Panc1 (cell line): Measurements from ENCODE around the gene GBP6. TPM values are rescaled to one million over a fixed set of nuclear protein-coding genes. Genes with fewer than 3 reads are reported as not detected.

ENCODE experiments used
- ATAC-seq: fragments of 200-7000 bp; cut with Tn5 transposase; 2 replicates; pipeline ENCODE4 v1.9.1; 2020; ENCODE audit warnings: mild to moderate bottlenecking, moderate library complexity
- BruUV-seq: library from RNA; stranded (reverse); fragments of 400-500 nt; replicated peaks from 2 replicates; lab custom pipeline; 2021; lab: Mats Ljungman, UMichigan
- CTCF ChIA-PET: fragments of 300-600 bp; sonication (Branson Sonifier 250); formaldehyde crosslinking; loops from one replicate; lab custom pipeline; 2022; ENCODE audit warnings: antibody characterized with exemption; lab: Charles Lee
- POLR2A ChIA-PET: fragments of 300-600 bp; sonication (Branson Sonifier 250); formaldehyde crosslinking; loops from one replicate; lab custom pipeline; 2022; ENCODE audit warnings: antibody characterized with exemption; lab: Charles Lee
- DNase-seq: peaks from one replicate; pipeline ENCODE4 v3.0.0-alpha.2; 2010; ENCODE audit warnings: low read depth, low spot score
- H3K27ac ChIP-seq: 2 replicates; pipeline ENCODE4 v1.5.1; 2011; ENCODE audit warnings: mild to moderate bottlenecking, low read length, inconsistent platforms
- H3K27me3 ChIP-seq: fragments of 200-500 bp; sonication (Bioruptor generic); 2 replicates; pipeline ENCODE4 v1.6.0; 2014; ENCODE audit warnings: low read length, inconsistent platforms; ENCODE audit not compliant: control insufficient read depth, insufficient read depth
- H3K36me3 ChIP-seq: fragments of 200-500 bp; sonication (Bioruptor generic); 2 replicates; pipeline ENCODE4 v1.5.1; 2014; ENCODE audit warnings: inconsistent platforms, mild to moderate bottlenecking, low read length, moderate library complexity; ENCODE audit not compliant: control insufficient read depth, insufficient read depth
- H3K4me1 ChIP-seq: 2 replicates; pipeline ENCODE4 v1.5.1; 2011; ENCODE audit warnings: inconsistent platforms, mild to moderate bottlenecking, low read length, moderate library complexity; ENCODE audit not compliant: control insufficient read depth, insufficient read depth
- H3K4me3 ChIP-seq, 2 experiments: 2 replicates each; pipeline ENCODE4 v1.5.1; 2011 to 2012; ENCODE audit warnings: low read depth in 2 of 2, low read length in 2 of 2, mild to moderate bottlenecking in 2 of 2, inconsistent platforms in 1 of 2, moderate library complexity in 1 of 2
- H3K9me3 ChIP-seq: fragments of 200-500 bp; sonication (Bioruptor generic); 2 replicates; pipeline ENCODE4 v1.5.1; 2014; ENCODE audit warnings: low read depth, mild to moderate bottlenecking, inconsistent platforms, low read length, moderate library complexity; ENCODE audit not compliant: control insufficient read depth, insufficient read depth
- CTCF ChIP-seq: fragments of 450-650 bp; IDR thresholded peaks from 2 replicates; pipeline ENCODE4 v1.5.1; 2017; ENCODE audit warnings: mild to moderate bottlenecking
- POLR2AphosphoS5 ChIP-seq: IDR thresholded peaks from 2 replicates; pipeline ENCODE4 v1.6.1; 2012; ENCODE audit warnings: mild to moderate bottlenecking, low read depth, low read length, moderate library complexity
- REST ChIP-seq, 2 experiments: IDR thresholded peaks; 2 replicates each; pipeline ENCODE4 v1.6.1; 2011 to 2012; ENCODE audit warnings: low read depth in 2 of 2, control low read depth in 1 of 2, low read length in 1 of 2, mild to moderate bottlenecking in 1 of 2, moderate library complexity in 1 of 2; ENCODE audit not compliant: insufficient read depth in 1 of 2
- SIN3A ChIP-seq: IDR thresholded peaks from 2 replicates; pipeline ENCODE4 v1.6.1; 2012; ENCODE audit warnings: low read depth, mild to moderate bottlenecking, low read length, moderate library complexity, borderline replicate concordance; ENCODE audit not compliant: insufficient read depth
- TCF7L2 ChIP-seq: IDR thresholded peaks from 2 replicates; pipeline ENCODE4 v1.6.1; 2011; ENCODE audit warnings: mild to moderate bottlenecking, low read depth, low read length, inconsistent platforms
- in situ Hi-C: cut with HindIII; loops from 2 replicates; pipeline ENCODE4 v1.10.0; 2016; ENCODE audit warnings: low sequenced_read_pairs, low pct_unique_long_range_greater_than_20kb
- intact Hi-C: fragments of 100-400 bp; cut with micrococcal nuclease; formaldehyde crosslinking; loops from one replicate; pipeline ENCODE4 v1.10.0; 2022; ENCODE audit not compliant: unreplicated experiment
- total RNA-seq: library from RNA; stranded (reverse); gene quantifications from one replicate; pipeline ENCODE4 v1.2.1, GENCODE V29; 2021; ENCODE audit not compliant: unreplicated experiment

The GBP6 gene
- total RNA-seq, 1 experiment from 2014 or later = not detected

GRCh38 chr1:89391686-89392085 lies 27.8 kb downstream of the GBP6 start:
- BruUV-seq = no TSS peak
- H3K4me3 ChIP-seq = no peak overlapping the region
- ChIA-PET POLR2A (no interaction called here), CTCF (interaction anchor here (0.5 kb wide), 1 partner anchor 394 kb away, joined by 4 read pairs; no protein-coding TSS in a partner anchor)
- ATAC-seq (no peak), DNase-seq (no peak)
- H3K36me3 ChIP-seq = no peaks in the 10 kb centered on the region
- no peaks in the 10 kb centered on the region for H3K4me1 ChIP-seq
- no peak overlapping the region for H3K27ac ChIP-seq
- H3K9me3 ChIP-seq = no peaks in the 10 kb centered on the region
- TF ChIP-seq SIN3A (no peak), REST (IDR thresholded peaks at IDR 0.05; ENCODE audit: insufficient read depth in 1 of 2, low read depth in 2 of 2, low read length in 1 of 2) (no peak), CTCF (no peak), POLR2AphosphoS5 (no peak), TCF7L2 (no peak)
- no peaks in the 10 kb centered on the region for H3K27me3 ChIP-seq
- in situ Hi-C loops (no loop called here), intact Hi-C loops (no loop called here)

- Histone ChIP-seq H3K36me3 (no peaks in the 10 kb centered on the region), H3K9me3 (no peaks in the 10 kb centered on the region), H3K4me1 (no peaks in the 10 kb centered on the region), H3K27ac (no peak overlapping the region), H3K4me3 (no peak overlapping the region), H3K27me3 (no peaks in the 10 kb centered on the region)
- TF ChIP-seq CTCF (no peak), SIN3A (no peak), POLR2AphosphoS5 (no peak), TCF7L2 (no peak), REST (IDR thresholded peaks at IDR 0.05; ENCODE audit: insufficient read depth in 1 of 2, low read depth in 2 of 2, low read length in 1 of 2) (no peak)
- no TSS peak for BruUV-seq
- in situ Hi-C loops = no loop called here
- ATAC-seq (no peak), DNase-seq (no peak)
- ChIA-PET CTCF (no interaction called here), POLR2A (no interaction called here)
- intact Hi-C loops = no loop called here
These were observed 31.0 kb downstream of the GBP6 start for GRCh38 chr1:89394851-89395250.
